Articular chondrocyte of knee joint (primary cell): Measurements from ENCODE around the gene CCDC3. TPM values are rescaled to one million over a fixed set of nuclear protein-coding genes. Genes with fewer than 3 reads are reported as not detected.

Source experiments
- small RNA-seq: library from RNA; depleted of rRNA; stranded (forward); fragments of <200 nt; gene quantifications from one replicate; pipeline ENCODE3, GENCODE V24; 2012
- total RNA-seq: library from RNA; depleted of rRNA; stranded (reverse); fragments of >200 nt; gene quantifications from 2 replicates; pipeline ENCODE4 v1.2.3, GENCODE V29; 2012

CCDC3 gene
- 0.76 and 2.2 TPM in 2 replicates for total RNA-seq

GRCh38 chr10:13001041-13001886 lies at the start of gene CCDC3:
TSS of gene CCDC3 (minus strand) at chr10:13001713. CDS start at chr10:13001570, 143 bp downstream.

Small RNA genes within 50 kb of the gene (small RNA-seq; reads per million reads assigned to genes)
- not detected for gene RNA5SP300

Other genes with a start within 250 kb of the CCDC3 start
- 104 and 121 TPM in 2 replicates for gene OPTN, start 98.5 kb upstream of the CCDC3 start, total RNA-seq
- 3.1 and 4.1 TPM in 2 replicates for gene MCM10, start 159.8 kb upstream of the CCDC3 start, total RNA-seq
- not detected in 2 replicates for gene UCMA, start 232.7 kb upstream of the CCDC3 start, total RNA-seq